ENCODE data around the gene SERPINE1. TPM values are rescaled to one million over a fixed set of nuclear protein-coding genes. Genes with fewer than 3 reads are reported as not detected.

Gene SERPINE1
- total RNA-seq, 1 experiment from 2014 or later: 370 TPM

DNA sequence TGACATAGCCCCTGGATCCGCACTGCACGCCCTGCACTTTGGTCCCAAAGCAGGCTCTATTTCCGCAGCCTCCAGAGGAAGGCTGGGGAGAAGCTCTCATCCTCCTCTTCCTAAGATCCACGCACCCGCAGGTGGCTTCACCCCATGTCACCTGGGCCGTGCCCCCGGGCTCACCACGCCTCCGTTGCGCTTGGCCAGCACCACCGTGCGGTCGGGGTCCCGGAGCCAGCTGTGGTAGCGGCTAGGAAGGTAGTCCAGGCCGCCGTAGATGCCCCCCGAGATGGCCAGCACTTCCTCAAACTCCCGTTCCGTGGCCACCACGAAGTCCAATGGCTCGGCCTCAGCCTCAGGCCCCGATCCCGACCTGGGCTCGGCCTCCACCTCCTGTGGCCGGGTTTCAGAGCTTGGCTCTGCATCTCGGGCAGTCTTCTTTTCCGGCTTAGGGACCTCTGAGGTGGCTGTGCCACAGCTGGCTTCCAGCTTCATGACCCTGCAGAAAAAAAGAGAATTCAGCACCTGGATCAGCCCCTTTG lies 47.5 kb downstream of the SERPINE1 start:
- intact Hi-C loops (cut with micrococcal nuclease; ENCODE audit: unreplicated experiment) (no loop called here), in situ Hi-C loops (cut with HindIII; ENCODE audit: low pct_unique_long_range_greater_than_20kb, low sequenced_read_pairs) (no loop called here)
- H3K27ac ChIP-seq (ENCODE audit: low read length): no peak overlapping the region
- no peaks in the 10 kb centered on the region for H3K9me3 ChIP-seq (ENCODE audit: control insufficient read depth, insufficient read depth, low read depth, low read length)
- no peak for DNase-seq (ENCODE audit: low read depth, low spot score)
- CTCF ChIA-PET: interaction anchor here (0.9 to 1.0 kb wide), 2 partner anchors 18 to 21 kb away, joined by 3 to 7 read pairs; no protein-coding TSS in a partner anchor
- H3K27me3 ChIP-seq (ENCODE audit: control insufficient read depth, insufficient read depth, low read length): peaks cover 16% of the 10 kb centered on the region
- H3K36me3 ChIP-seq (ENCODE audit: control insufficient read depth, insufficient read depth, low read length): no peaks in the 10 kb centered on the region
- H3K4me3 ChIP-seq (ENCODE audit: low read depth in 2 of 2, low read length in 2 of 2): no peak overlapping the region
- peaks cover 31% of the 10 kb centered on the region for H3K4me1 ChIP-seq (ENCODE audit: control insufficient read depth, insufficient read depth, low read length)
- POLR2A ChIA-PET: interaction anchor here (0.6 to 1.7 kb wide), 5 partner anchors 15 to 44 kb away, joined by 4 to 7 read pairs (median 6); partner anchors contain the start of gene ZNHIT1
- no TSS peak for BruUV-seq (replicated peaks)
- ATAC-seq: no peak
- TF ChIP-seq POLR2AphosphoS5 (IDR thresholded peaks at IDR 0.05; ENCODE audit: low read depth, low read length): no peak
- no peak for TF ChIP-seq CTCF (IDR thresholded peaks at IDR 0.05)
- no peak for TF ChIP-seq TCF7L2 (IDR thresholded peaks at IDR 0.05; ENCODE audit: low read depth, low read length)
- no peak for TF ChIP-seq SIN3A (IDR thresholded peaks at IDR 0.05; ENCODE audit: borderline replicate concordance, insufficient read depth, low read depth, low read length)
- TF ChIP-seq, protein P1, sequence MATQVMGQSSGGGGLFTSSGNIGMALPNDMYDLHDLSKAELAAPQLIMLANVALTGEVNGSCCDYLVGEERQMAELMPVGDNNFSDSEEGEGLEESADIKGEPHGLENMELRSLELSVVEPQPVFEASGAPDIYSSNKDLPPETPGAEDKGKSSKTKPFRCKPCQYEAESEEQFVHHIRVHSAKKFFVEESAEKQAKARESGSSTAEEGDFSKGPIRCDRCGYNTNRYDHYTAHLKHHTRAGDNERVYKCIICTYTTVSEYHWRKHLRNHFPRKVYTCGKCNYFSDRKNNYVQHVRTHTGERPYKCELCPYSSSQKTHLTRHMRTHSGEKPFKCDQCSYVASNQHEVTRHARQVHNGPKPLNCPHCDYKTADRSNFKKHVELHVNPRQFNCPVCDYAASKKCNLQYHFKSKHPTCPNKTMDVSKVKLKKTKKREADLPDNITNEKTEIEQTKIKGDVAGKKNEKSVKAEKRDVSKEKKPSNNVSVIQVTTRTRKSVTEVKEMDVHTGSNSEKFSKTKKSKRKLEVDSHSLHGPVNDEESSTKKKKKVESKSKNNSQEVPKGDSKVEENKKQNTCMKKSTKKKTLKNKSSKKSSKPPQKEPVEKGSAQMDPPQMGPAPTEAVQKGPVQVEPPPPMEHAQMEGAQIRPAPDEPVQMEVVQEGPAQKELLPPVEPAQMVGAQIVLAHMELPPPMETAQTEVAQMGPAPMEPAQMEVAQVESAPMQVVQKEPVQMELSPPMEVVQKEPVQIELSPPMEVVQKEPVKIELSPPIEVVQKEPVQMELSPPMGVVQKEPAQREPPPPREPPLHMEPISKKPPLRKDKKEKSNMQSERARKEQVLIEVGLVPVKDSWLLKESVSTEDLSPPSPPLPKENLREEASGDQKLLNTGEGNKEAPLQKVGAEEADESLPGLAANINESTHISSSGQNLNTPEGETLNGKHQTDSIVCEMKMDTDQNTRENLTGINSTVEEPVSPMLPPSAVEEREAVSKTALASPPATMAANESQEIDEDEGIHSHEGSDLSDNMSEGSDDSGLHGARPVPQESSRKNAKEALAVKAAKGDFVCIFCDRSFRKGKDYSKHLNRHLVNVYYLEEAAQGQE (IDR thresholded peaks at IDR 0.05; ENCODE audit: insufficient read depth in 1 of 2, low read depth in 2 of 2, low read length in 1 of 2): no peak

DNA sequence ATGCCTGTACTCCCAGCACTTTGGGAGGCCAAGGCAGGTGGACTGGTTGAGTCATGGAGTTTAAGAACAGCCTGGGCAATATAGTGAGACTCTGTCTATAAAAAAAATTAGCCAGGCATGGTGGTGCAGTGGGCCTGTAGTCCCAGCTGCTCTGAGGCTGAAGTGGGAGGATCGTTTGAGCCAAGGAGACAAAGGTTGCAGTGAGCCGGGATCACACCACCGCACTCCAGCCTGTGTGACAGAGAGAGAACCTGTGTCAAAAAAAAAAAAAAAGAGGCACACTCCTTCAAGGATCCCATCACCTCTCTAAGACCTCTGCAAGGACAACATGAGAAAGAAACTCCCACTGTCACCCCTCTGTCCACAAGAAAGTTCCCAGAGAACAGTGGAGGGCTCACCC lies 48.8 kb downstream of the SERPINE1 start:
- Histone ChIP-seq H3K4me1 (ENCODE audit: control insufficient read depth, insufficient read depth, low read length) (peaks cover 22% of the 10 kb centered on the region), H3K27ac (ENCODE audit: low read length) (no peak overlapping the region), H3K4me3 (ENCODE audit: low read depth in 2 of 2, low read length in 2 of 2) (no peak overlapping the region), H3K27me3 (ENCODE audit: control insufficient read depth, insufficient read depth, low read length) (peaks cover 13% of the 10 kb centered on the region), H3K9me3 (ENCODE audit: control insufficient read depth, insufficient read depth, low read depth, low read length) (no peaks in the 10 kb centered on the region), H3K36me3 (ENCODE audit: control insufficient read depth, insufficient read depth, low read length) (no peaks in the 10 kb centered on the region)
- in situ Hi-C loops (cut with HindIII; ENCODE audit: low pct_unique_long_range_greater_than_20kb, low sequenced_read_pairs) (no loop called here), intact Hi-C loops (cut with micrococcal nuclease; ENCODE audit: unreplicated experiment) (no loop called here)
- ATAC-seq: no peak
- BruUV-seq (replicated peaks): no TSS peak
- DNase-seq (ENCODE audit: low read depth, low spot score): no peak
- TF ChIP-seq, protein P1 (IDR thresholded peaks at IDR 0.05; ENCODE audit: insufficient read depth in 1 of 2, low read depth in 2 of 2, low read length in 1 of 2): no peak
- no peak for TF ChIP-seq SIN3A (IDR thresholded peaks at IDR 0.05; ENCODE audit: borderline replicate concordance, insufficient read depth, low read depth, low read length)
- TF ChIP-seq TCF7L2 (IDR thresholded peaks at IDR 0.05; ENCODE audit: low read depth, low read length): no peak
- TF ChIP-seq CTCF (IDR thresholded peaks at IDR 0.05): no peak
- ChIA-PET CTCF (no interaction called here), POLR2A (no interaction called here)
